ENCODE measurements around the gene SH3GL1. TPM values are rescaled to one million over a fixed set of nuclear protein-coding genes. Genes with fewer than 3 reads are reported as not detected.

The SH3GL1 gene
- polyA plus RNA-seq, 1 of the 3 experiments (the other 2 are of a cell fraction) = 82.8 TPM

- Histone ChIP-seq H3K79me2 (ENCODE audit: insufficient read depth) (peaks cover 2% of the 10 kb centered on the region), H3F3A (replicated peaks; ENCODE audit: insufficient read depth) (peaks cover 6% of the 10 kb centered on the region), H3K9ac (no peak overlapping the region), H3K4me2 (no peak overlapping the region), H3K9me3 (no peaks in the 10 kb centered on the region), H3K36me3 (replicated peaks in 1 of 2; ENCODE audit: control insufficient read depth in 1 of 2, insufficient read depth in 2 of 2, low read length in 1 of 2) (peaks cover 7 to 78% of the 10 kb centered on the region in 2 experiments), H3K27me3 (ENCODE audit: insufficient read depth) (no peaks in the 10 kb centered on the region), H3K27ac (ENCODE audit: low read depth in 2 of 2, low read length in 1 of 2) (no peak overlapping the region), H3K9me2 (no peaks in the 10 kb centered on the region), H3K4me3 (ENCODE audit: low read depth in 2 of 2, low read length in 1 of 2) (no peak overlapping the region), H4K20me1 (ENCODE audit: insufficient read depth) (peaks cover 1% of the 10 kb centered on the region; the same call in 1 of the 2 replicates), H2AFZ (ENCODE audit: low read depth) (no peak overlapping the region), H3K4me1 (ENCODE audit: control insufficient read depth in 1 of 2, insufficient read depth in 2 of 2, low read depth in 1 of 2, low read length in 1 of 2) (no peaks in the 10 kb centered on the region)
- WGBS (ENCODE audit: low lambda C conversion rate) = 95% methylated on average over 19 of the region's 24 CpGs
- CTCF ChIA-PET = interaction anchor here (0.8 kb wide), 1 partner anchor 202 kb away, joined by 3 read pairs; the partner anchor contains the start of gene YJU2
- DNase-seq = peak; percentile 41
- POLR2A ChIA-PET = interaction anchor here (0.9 kb wide), 1 partner anchor 106 kb away, joined by 3 read pairs; no protein-coding TSS in a partner anchor
- TF ChIP-seq RAD21 (IDR thresholded peaks at IDR 0.05; ENCODE audit: low read length) (no peak), FOSL2 (IDR thresholded peaks at IDR 0.05; ENCODE audit: borderline replicate concordance, low read depth) (no peak)
These were observed 48.8 kb upstream of the SH3GL1 start for GRCh38 chr19:4449022-4449638.

GRCh38 chr19:4448147-4448985 lies 48.0 kb upstream of the SH3GL1 start:
- WGBS (ENCODE audit: low lambda C conversion rate) = 93% methylated on average over 26 of the region's 30 CpGs
- H3K9ac ChIP-seq = no peak overlapping the region
- no peaks in the 10 kb centered on the region for H4K20me1 ChIP-seq (ENCODE audit: insufficient read depth)
- ChIA-PET POLR2A (no interaction called here), CTCF (interaction anchor here (0.8 kb wide), 1 partner anchor 201 kb away, joined by 3 read pairs; the partner anchor contains the start of gene YJU2)
- DNase-seq = peak; percentile 31
- H3F3A ChIP-seq (replicated peaks; ENCODE audit: insufficient read depth) = peaks cover 6% of the 10 kb centered on the region
- no peak overlapping the region for H2AFZ ChIP-seq (ENCODE audit: low read depth)
- H3K4me2 ChIP-seq = no peak overlapping the region
- peaks cover 5 to 73% of the 10 kb centered on the region in 2 experiments for H3K36me3 ChIP-seq (replicated peaks in 1 of 2; ENCODE audit: control insufficient read depth in 1 of 2, insufficient read depth in 2 of 2, low read length in 1 of 2)
- H3K4me3 ChIP-seq (ENCODE audit: low read depth in 2 of 2, low read length in 1 of 2) = no peak overlapping the region
- no peaks in the 10 kb centered on the region for H3K4me1 ChIP-seq (ENCODE audit: control insufficient read depth in 1 of 2, insufficient read depth in 2 of 2, low read depth in 1 of 2, low read length in 1 of 2)
- H3K27ac ChIP-seq (ENCODE audit: low read depth in 2 of 2, low read length in 1 of 2) = no peak overlapping the region
- no peaks in the 10 kb centered on the region for H3K9me2 ChIP-seq
- TF ChIP-seq IRF3 (IDR thresholded peaks at IDR 0.05; ENCODE audit: low read depth, low read length) (no peak), JUND (IDR thresholded peaks at IDR 0.05) (no peak), CTCF (IDR thresholded peaks at IDR 0.05) (no peak), MEF2A (IDR thresholded peaks at IDR 0.05; ENCODE audit: borderline replicate concordance, low read depth) (no peak), RCOR1 (IDR thresholded peaks at IDR 0.05; ENCODE audit: low read length) (no peak), GATA2 (CRISPR knock-in tag; IDR thresholded peaks at IDR 0.05) (no peak), SIN3A (IDR thresholded peaks at IDR 0.05; ENCODE audit: borderline replicate concordance, low read depth, low read length) (no peak), NFIC (IDR thresholded peaks at IDR 0.05; ENCODE audit: borderline replicate concordance) (no peak), TCF12 (IDR thresholded peaks at IDR 0.05) (no peak), MXI1 (IDR thresholded peaks at IDR 0.05; ENCODE audit: low read depth, low read length) (no peak), ZBTB33 (IDR thresholded peaks at IDR 0.05; ENCODE audit: borderline replicate concordance, low read depth) (no peak), NRF1 (IDR thresholded peaks at IDR 0.05; ENCODE audit: low read depth, low read length) (no peak)
- H3K79me2 ChIP-seq (ENCODE audit: insufficient read depth) = no peaks in the 10 kb centered on the region
- H3K9me3 ChIP-seq = no peaks in the 10 kb centered on the region
- H3K27me3 ChIP-seq (ENCODE audit: insufficient read depth) = no peaks in the 10 kb centered on the region
